ENCODE results near the gene SCN3B. TPM values are rescaled to one million over a fixed set of nuclear protein-coding genes. Genes with fewer than 3 reads are reported as not detected.

SCN3B gene
- total and polyA plus RNA-seq, 9 of the 15 experiments (the other 6 are each of a cell fraction or from before 2014, with no cell fraction given): 0.01 to 0.15 (median 0.04) TPM; not detected in 6

- no peaks in the 10 kb centered on the region for H3K36me3 ChIP-seq (ENCODE audit: control insufficient read depth, insufficient read depth, low read length)
- ATAC-seq: no peak
- H3K4me2 ChIP-seq (ENCODE audit: insufficient read depth, low read length): no peak overlapping the region
- H3K79me2 ChIP-seq (ENCODE audit: control insufficient read depth, insufficient read depth, low read length): no peaks in the 10 kb centered on the region
- H3K27me3 ChIP-seq (ENCODE audit: control insufficient read depth in 2 of 2, insufficient read depth in 2 of 2, low read length in 2 of 2): peaks cover 2 to 56% of the 10 kb centered on the region in 2 experiments; a peak in 3 of 5 replicates
- POLR2A ChIA-PET: interaction anchor here (0.7 kb wide), 1 partner anchor 19 kb away, joined by 3 read pairs; no protein-coding TSS in a partner anchor
- H3K9ac ChIP-seq (ENCODE audit: insufficient read depth in 1 of 2, low read depth in 2 of 2, low read length in 2 of 2): no peak overlapping the region
- no peaks in the 10 kb centered on the region for H3K9me1 ChIP-seq (ENCODE audit: control insufficient read depth, insufficient read depth, low read length)
- H2AFZ ChIP-seq (ENCODE audit: low read depth, low read length): no peak overlapping the region
- intact Hi-C loops (cut with micrococcal nuclease) (no loop called here), in situ Hi-C loops (cut with MboI) (no loop called here)
- H3K4me1 ChIP-seq (replicated peaks in 1 of 2; ENCODE audit: control insufficient read depth in 2 of 2, insufficient read depth in 2 of 2, low read length in 2 of 2): no peaks in the 10 kb centered on the region
- CTCF ChIA-PET (ENCODE audit: low intra/inter-chr PET ratio): no interaction called here
- WGBS (ENCODE audit: insufficient coverage, low coverage, missing lambda C conversion rate): 0% methylated on average over 6 of the region's 6 CpGs
- no TSS peak for BruUV-seq (replicated peaks)
- H3K9me3 ChIP-seq (replicated peaks; ENCODE audit: control insufficient read depth, insufficient read depth, low read depth, low read length): no peaks in the 10 kb centered on the region
- no peak for DNase-seq (ENCODE audit: extremely low read depth in 1 of 4, low spot score in 3 of 4)
- H3K4me3 ChIP-seq: no peak overlapping the region
- no peak overlapping the region for H3K27ac ChIP-seq (ENCODE audit: extremely low read depth, low read depth, low read length)
- FAIRE-seq: no peak
- H4K20me1 ChIP-seq (replicated peaks; ENCODE audit: control insufficient read depth, insufficient read depth, low read length): 0 out of 2 replicates have a peak, but pooled peaks cover 5% of the 10 kb centered on the region
- TF ChIP-seq ZFP91 (CRISPR knock-in tag; IDR thresholded peaks at IDR 0.05) (no peak), RNF2 (IDR thresholded peaks at IDR 0.05) (no peak), ZNF507 (tag; conservative IDR thresholded peaks at IDR 0.05) (no peak), SAFB (IDR thresholded peaks at IDR 0.05; ENCODE audit: borderline replicate concordance, low read depth, low read length) (no peak), MECOM (CRISPR knock-in tag; IDR thresholded peaks at IDR 0.05) (no peak), MAFG (tag; conservative IDR thresholded peaks at IDR 0.05) (no peak), NR4A1 (CRISPR knock-in tag; IDR thresholded peaks at IDR 0.05) (no peak), NR4A1 (tag; IDR thresholded peaks at IDR 0.05) (no peak), ZNF318 (IDR thresholded peaks at IDR 0.05; ENCODE audit: borderline replicate concordance in 1 of 2, low read depth in 1 of 2) (no peak), HINFP (tag; conservative IDR thresholded peaks at IDR 0.05; ENCODE audit: low read depth) (no peak), ZNF354B (CRISPR knock-in tag; IDR thresholded peaks at IDR 0.05) (no peak), THRAP3 (IDR thresholded peaks at IDR 0.05; ENCODE audit: borderline replicate concordance) (no peak), HDGF (IDR thresholded peaks at IDR 0.05) (no peak)
Measured at GRCh38 chr11:123593570-123593969, 60.9 kb downstream of the SCN3B start.
